ENCODE results near the gene U2SURP.

U2SURP gene

GRCh38 chr3:142976621-142977398 is 24.6 kb upstream of the U2SURP start:
- no peak overlapping the region for H3K4me3 ChIP-seq (ENCODE audit: low read depth, low read length)
- TF ChIP-seq CTCF (IDR thresholded peaks at IDR 0.05; ENCODE audit: borderline replicate concordance, insufficient read depth, low read depth, low read length): no peak

- H3K4me3 ChIP-seq (ENCODE audit: low read depth, low read length): no peak overlapping the region
- TF ChIP-seq CTCF (IDR thresholded peaks at IDR 0.05; ENCODE audit: borderline replicate concordance, insufficient read depth, low read depth, low read length): no peak
Observed at GRCh38 chr3:142977399-142977728, 24.0 kb upstream of the U2SURP start.

- TF ChIP-seq CTCF (IDR thresholded peaks at IDR 0.05; ENCODE audit: borderline replicate concordance, insufficient read depth, low read depth, low read length): no peak
- no peak overlapping the region for H3K4me3 ChIP-seq (ENCODE audit: low read depth, low read length)
Observed at GRCh38 chr3:142981108-142981507, 20.3 kb upstream of the U2SURP start.

DNA sequence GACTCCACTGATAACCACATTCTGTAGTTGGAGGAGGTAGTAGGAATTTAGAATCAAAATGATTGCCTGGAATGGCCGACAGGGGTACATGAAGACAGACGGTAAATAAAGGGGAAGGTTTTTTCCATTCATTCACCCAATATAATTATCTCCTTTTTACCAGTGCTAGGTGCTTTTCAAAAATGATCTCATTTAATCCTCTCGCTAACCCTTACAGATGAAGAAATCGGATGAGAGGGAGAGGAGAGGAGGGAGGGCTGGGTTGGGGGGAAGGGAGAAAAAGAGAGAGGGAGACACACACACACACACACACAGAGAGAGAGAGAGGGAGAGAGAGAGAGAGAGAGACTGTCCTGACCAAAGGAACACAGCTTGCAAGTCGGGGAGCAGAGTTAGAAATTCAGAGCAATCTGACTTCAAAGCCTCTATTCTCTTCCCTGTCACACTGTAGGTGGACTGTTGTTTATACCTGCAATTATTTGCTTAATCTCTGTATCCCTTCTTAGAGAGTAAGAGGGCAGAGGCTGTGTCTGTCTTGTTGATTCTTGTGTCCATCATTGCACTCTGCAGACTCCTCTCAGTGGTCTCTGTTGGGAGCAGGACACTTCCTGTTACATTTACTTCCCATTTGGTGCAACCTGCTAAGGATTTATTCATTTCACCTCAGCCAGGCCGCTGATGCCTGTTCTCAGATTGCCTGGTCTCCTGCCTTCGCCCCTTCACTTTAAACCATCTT is 19.2 kb upstream of the U2SURP start:
- no peak for TF ChIP-seq CTCF (IDR thresholded peaks at IDR 0.05; ENCODE audit: borderline replicate concordance, insufficient read depth, low read depth, low read length)
- no peak overlapping the region for H3K4me3 ChIP-seq (ENCODE audit: low read depth, low read length)

GRCh38 chr3:142983318-142983717 is 18.1 kb upstream of the U2SURP start:
- H3K4me3 ChIP-seq (ENCODE audit: low read depth, low read length): no peak overlapping the region
- TF ChIP-seq CTCF (IDR thresholded peaks at IDR 0.05; ENCODE audit: borderline replicate concordance, insufficient read depth, low read depth, low read length): no peak

GRCh38 chr3:142984255-142984654 is 17.1 kb upstream of the U2SURP start:
- TF ChIP-seq CTCF (IDR thresholded peaks at IDR 0.05; ENCODE audit: borderline replicate concordance, insufficient read depth, low read depth, low read length): no peak
- no peak overlapping the region for H3K4me3 ChIP-seq (ENCODE audit: low read depth, low read length)
